ENCODE measurements around the gene MBD1. TPM values are rescaled to one million over a fixed set of nuclear protein-coding genes. Genes with fewer than 3 reads are reported as not detected.

The MBD1 gene
- total and polyA plus RNA-seq, 12 donors, result 46.2 to 156 (median 73.9) TPM

- H3K27me3 ChIP-seq, result no peaks in the 10 kb centered on the region
- H3K27ac ChIP-seq, result peak overlapping the region in 2 of 5 donors; percentile 54 to 68
- no peak for TF ChIP-seq POLR2A (IDR thresholded peaks at IDR 0.05)
- no peak overlapping the region for H3K4me3 ChIP-seq
- peaks cover 0 to 30% of the 10 kb centered on the region in 2 donors for H3K36me3 ChIP-seq (replicated peaks in 1 of 2)
- DNase-seq, result peak; percentile 70 to 84 (median 77)
- WGBS, 4 donors, result 75 to 94% (median 91%) methylated on average over 15 of the region's 15 CpGs
- intact Hi-C loops (cut with DNase I), result no loop called here
- H3K9me3 ChIP-seq (replicated peaks in 1 of 3), result no peaks in the 10 kb centered on the region
- H3K4me1 ChIP-seq (replicated peaks in 1 of 2), result peaks cover 21 to 26% of the 10 kb centered on the region in 2 donors
Measured at GRCh38 chr18:50284255-50284885, 3.0 kb upstream of the MBD1 start.

- Histone ChIP-seq H3K27me3 (no peaks in the 10 kb centered on the region), H3K36me3 (replicated peaks in 1 of 2) (peaks cover 0 to 37% of the 10 kb centered on the region in 2 donors), H3K9me3 (replicated peaks in 1 of 3) (no peaks in the 10 kb centered on the region), H3K27ac (peak overlapping the region in 1 of 5 donors; percentile 68), H3K4me3 (no peak overlapping the region), H3K4me1 (replicated peaks in 1 of 2) (peaks cover 23 to 32% of the 10 kb centered on the region in 2 donors)
- WGBS, 4 donors, result 92 to 95% (median 93%) methylated on average over 28 to 29 of the region's 29 CpGs
- intact Hi-C loops (cut with DNase I), result no loop called here
- no peak for DNase-seq
- TF ChIP-seq POLR2A (IDR thresholded peaks at IDR 0.05) (no peak), CTCF (IDR thresholded peaks at IDR 0.05) (no peak)
Measured at GRCh38 chr18:50283469-50284209, 2.3 kb upstream of the MBD1 start.

DNA sequence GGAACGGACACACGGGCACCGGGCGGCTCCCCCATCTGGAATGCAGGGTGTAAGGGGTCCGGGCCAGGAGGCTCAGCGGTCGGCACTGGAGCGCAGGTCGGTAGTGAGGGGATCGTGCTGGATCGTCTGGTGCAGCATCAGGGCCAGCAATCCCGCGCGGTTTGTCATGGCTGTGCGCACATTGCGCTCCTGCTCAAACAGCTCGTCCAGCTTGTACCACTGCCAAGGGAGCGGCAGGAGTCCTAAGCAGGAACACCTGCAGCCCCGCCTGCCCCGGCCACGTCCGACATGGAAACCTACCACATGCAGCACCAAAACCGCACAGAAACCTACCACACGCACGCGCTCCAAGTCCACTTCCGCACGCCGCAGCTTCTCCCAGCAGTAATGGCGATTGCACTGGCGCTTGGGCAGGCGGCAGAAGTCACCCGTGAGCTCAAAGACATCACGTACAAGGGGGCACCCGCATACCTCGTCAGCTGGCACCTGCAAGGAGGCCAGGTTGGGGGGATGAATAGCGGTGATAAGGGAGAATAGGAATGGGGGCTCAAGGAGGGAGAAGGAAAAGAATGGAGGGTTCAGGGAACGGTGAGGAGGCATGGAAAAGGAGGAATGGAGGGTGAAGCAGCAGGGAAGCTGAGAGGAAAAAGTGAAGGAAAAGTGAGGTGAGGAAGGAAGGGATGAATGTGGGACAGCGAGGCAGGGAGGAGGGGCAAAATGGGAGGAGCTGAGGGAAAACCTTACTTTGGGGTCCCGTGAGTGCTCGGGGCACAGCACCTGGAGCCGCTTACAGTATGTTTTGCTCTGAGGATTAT lies 1.4 kb upstream of the MBD1 start:
- Histone ChIP-seq H3K36me3 (replicated peaks in 1 of 2) (peaks cover 0 to 38% of the 10 kb centered on the region in 2 donors), H3K4me1 (replicated peaks in 1 of 2) (peaks cover 23 to 33% of the 10 kb centered on the region in 2 donors), H3K9me3 (replicated peaks in 1 of 3) (no peaks in the 10 kb centered on the region), H3K27me3 (no peaks in the 10 kb centered on the region), H3K27ac (no peak overlapping the region), H3K4me3 (no peak overlapping the region)
- TF ChIP-seq CTCF (IDR thresholded peaks at IDR 0.05) (no peak), POLR2A (IDR thresholded peaks at IDR 0.05) (no peak)
- no peak for DNase-seq
- WGBS, 4 donors, result 94 to 95% (median 95%) methylated on average over 28 to 42 of the region's 42 CpGs
- intact Hi-C loops (cut with DNase I), result no loop called here

- intact Hi-C loops (cut with DNase I), result no loop called here
- WGBS, 4 donors, result 33 to 65% (median 43%) methylated on average over 14 to 35 of the region's 35 CpGs
- Histone ChIP-seq H3K4me1 (replicated peaks in 1 of 2) (peaks cover 23 to 33% of the 10 kb centered on the region in 2 donors), H3K36me3 (replicated peaks in 1 of 2) (peaks cover 0 to 39% of the 10 kb centered on the region in 2 donors), H3K27ac (peak overlapping the region; percentile 74 to 96 (median 91)), H3K4me3 (peak overlapping the region; percentile 44 to 94 (median 68)), H3K9me3 (replicated peaks in 1 of 3) (no peaks in the 10 kb centered on the region), H3K27me3 (no peaks in the 10 kb centered on the region)
- peak in 1 of 7 donors; percentile 65 for DNase-seq
- TF ChIP-seq CTCF (IDR thresholded peaks at IDR 0.05) (no peak), POLR2A (IDR thresholded peaks at IDR 0.05) (no peak)
Measured at GRCh38 chr18:50281972-50282520, 723 bp upstream of the MBD1 start.

Data from adrenal gland (tissue), 12 donors.